Measurements from ENCODE around the gene SECISBP2L. TPM values are rescaled to one million over a fixed set of nuclear protein-coding genes. Genes with fewer than 3 reads are reported as not detected.

SECISBP2L gene
- total and polyA plus RNA-seq, 9 of the 15 experiments (the other 6 are each of a cell fraction or from before 2014, with no cell fraction given): 0.55 to 14.1 (median 10.4) TPM

DNA sequence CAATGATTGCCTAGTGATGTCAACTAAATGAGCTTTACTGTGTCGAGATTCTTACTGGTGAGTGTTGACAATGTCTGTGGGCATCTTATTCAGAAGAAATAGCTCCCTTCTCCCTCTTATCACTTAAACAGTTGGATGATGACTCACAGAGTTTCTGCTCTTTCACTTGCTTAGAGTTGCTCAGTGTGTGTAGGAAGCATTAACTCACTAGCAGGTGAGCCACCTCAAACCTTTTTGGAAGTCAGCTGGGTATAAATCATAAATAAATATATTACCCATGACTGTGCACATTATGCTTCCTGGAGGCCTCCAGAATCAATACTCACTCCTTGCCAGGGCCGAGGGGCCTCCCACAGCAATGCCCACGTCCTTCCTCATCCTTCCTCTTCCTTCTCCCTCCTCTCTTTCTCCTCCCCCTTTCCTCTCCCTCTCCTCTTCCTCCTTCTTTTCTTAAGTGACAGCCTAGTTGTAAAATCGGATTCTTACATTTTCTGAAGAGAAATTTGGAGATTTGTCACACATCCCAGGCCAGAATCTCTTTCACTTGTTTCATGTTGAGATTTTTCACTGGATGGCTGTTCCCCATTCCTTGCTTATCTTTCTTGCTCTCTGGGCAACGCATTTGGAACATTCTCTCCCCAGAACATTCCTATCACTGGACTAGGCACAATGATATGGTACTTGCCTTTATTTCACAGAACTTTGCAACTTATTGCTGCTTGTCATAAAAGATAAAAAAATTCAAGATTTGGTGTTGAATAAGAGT lies 100.0 kb downstream of the SECISBP2L start (continued):
- no peak for TF ChIP-seq CCAR2 (IDR thresholded peaks at IDR 0.05; ENCODE audit: low read depth, low read length)
- TF ChIP-seq ZNF212 (CRISPR knock-in tag; IDR thresholded peaks at IDR 0.05): no peak
- TF ChIP-seq NFE2 (IDR thresholded peaks at IDR 0.05; ENCODE audit: low read depth): peak; percentile 11; the same call in 1 of the 2 replicates
- TF ChIP-seq KLF6 (CRISPR knock-in tag; IDR thresholded peaks at IDR 0.05; ENCODE audit: borderline replicate concordance): no peak
- no peak for TF ChIP-seq GTF2A2 (tag; IDR thresholded peaks at IDR 0.05)
- TF ChIP-seq ZNF24 (IDR thresholded peaks at IDR 0.05): 0 out of 2 replicates have a peak, but pooled peaks have one; percentile 11
- TF ChIP-seq, protein P1, sequence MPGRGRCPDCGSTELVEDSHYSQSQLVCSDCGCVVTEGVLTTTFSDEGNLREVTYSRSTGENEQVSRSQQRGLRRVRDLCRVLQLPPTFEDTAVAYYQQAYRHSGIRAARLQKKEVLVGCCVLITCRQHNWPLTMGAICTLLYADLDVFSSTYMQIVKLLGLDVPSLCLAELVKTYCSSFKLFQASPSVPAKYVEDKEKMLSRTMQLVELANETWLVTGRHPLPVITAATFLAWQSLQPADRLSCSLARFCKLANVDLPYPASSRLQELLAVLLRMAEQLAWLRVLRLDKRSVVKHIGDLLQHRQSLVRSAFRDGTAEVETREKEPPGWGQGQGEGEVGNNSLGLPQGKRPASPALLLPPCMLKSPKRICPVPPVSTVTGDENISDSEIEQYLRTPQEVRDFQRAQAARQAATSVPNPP (IDR thresholded peaks at IDR 0.05; ENCODE audit: borderline replicate concordance, insufficient read depth, insufficient read length): no peak
- no peak for TF ChIP-seq SMC3 (conservative IDR thresholded peaks at IDR 0.05; ENCODE audit: insufficient read depth, low read depth, low read length)
- TF ChIP-seq ZBTB2 (IDR thresholded peaks at IDR 0.05): no peak
- no peak for TF ChIP-seq RBBP5 (IDR thresholded peaks at IDR 0.05; ENCODE audit: borderline replicate concordance, insufficient read depth, low read length, poor library complexity, severe bottlenecking)
- no peak for TF ChIP-seq SMAD4 (CRISPR knock-in tag; conservative IDR thresholded peaks at IDR 0.05)
- no peak for TF ChIP-seq YY1 (IDR thresholded peaks at IDR 0.05; ENCODE audit: borderline replicate concordance in 1 of 3, control insufficient read depth in 1 of 3, extremely low read depth in 1 of 3, insufficient read depth in 3 of 3, insufficient read length in 1 of 3, insufficient replicate concordance in 2 of 3, low read depth in 1 of 3, low read length in 2 of 3)
- peak; percentile 47; the same call in 1 of the 2 replicates for TF ChIP-seq NFRKB (IDR thresholded peaks at IDR 0.05; ENCODE audit: low read depth)
- no peak for TF ChIP-seq HOMEZ (CRISPR knock-in tag; IDR thresholded peaks at IDR 0.05)
- TF ChIP-seq PTTG1 (tag; IDR thresholded peaks at IDR 0.05; ENCODE audit: low read depth): no peak
- TF ChIP-seq, protein P2, sequence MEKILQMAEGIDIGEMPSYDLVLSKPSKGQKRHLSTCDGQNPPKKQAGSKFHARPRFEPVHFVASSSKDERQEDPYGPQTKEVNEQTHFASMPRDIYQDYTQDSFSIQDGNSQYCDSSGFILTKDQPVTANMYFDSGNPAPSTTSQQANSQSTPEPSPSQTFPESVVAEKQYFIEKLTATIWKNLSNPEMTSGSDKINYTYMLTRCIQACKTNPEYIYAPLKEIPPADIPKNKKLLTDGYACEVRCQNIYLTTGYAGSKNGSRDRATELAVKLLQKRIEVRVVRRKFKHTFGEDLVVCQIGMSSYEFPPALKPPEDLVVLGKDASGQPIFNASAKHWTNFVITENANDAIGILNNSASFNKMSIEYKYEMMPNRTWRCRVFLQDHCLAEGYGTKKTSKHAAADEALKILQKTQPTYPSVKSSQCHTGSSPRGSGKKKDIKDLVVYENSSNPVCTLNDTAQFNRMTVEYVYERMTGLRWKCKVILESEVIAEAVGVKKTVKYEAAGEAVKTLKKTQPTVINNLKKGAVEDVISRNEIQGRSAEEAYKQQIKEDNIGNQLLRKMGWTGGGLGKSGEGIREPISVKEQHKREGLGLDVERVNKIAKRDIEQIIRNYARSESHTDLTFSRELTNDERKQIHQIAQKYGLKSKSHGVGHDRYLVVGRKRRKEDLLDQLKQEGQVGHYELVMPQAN (IDR thresholded peaks at IDR 0.05; ENCODE audit: borderline replicate concordance): no peak
- TF ChIP-seq HMG20B (CRISPR knock-in tag; IDR thresholded peaks at IDR 0.05): no peak
- TF ChIP-seq ZNF561 (CRISPR knock-in tag; conservative IDR thresholded peaks at IDR 0.05): no peak
- TF ChIP-seq SNIP1 (IDR thresholded peaks at IDR 0.05; ENCODE audit: low read depth): no peak
- TF ChIP-seq, protein P3, sequence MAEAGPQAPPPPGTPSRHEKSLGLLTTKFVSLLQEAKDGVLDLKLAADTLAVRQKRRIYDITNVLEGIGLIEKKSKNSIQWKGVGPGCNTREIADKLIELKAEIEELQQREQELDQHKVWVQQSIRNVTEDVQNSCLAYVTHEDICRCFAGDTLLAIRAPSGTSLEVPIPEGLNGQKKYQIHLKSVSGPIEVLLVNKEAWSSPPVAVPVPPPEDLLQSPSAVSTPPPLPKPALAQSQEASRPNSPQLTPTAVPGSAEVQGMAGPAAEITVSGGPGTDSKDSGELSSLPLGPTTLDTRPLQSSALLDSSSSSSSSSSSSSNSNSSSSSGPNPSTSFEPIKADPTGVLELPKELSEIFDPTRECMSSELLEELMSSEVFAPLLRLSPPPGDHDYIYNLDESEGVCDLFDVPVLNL (CRISPR knock-in tag; IDR thresholded peaks at IDR 0.05; ENCODE audit: low read depth): no peak
